MCF 10A (cell line): ENCODE data around the gene RUVBL1. TPM values are rescaled to one million over a fixed set of nuclear protein-coding genes. Genes with fewer than 3 reads are reported as not detected.

Source experiments
- BruUV-seq: library from RNA; stranded (reverse); fragments of 400-500 nt; replicated peaks from 2 replicates; lab custom pipeline; 2021; lab: Mats Ljungman, UMichigan
- CTCF ChIA-PET: fragments of 300-600 bp; sonication (Branson Sonifier 250); formaldehyde crosslinking; extraction: SDS; loops from one replicate; lab custom pipeline; 2021; ENCODE audit warnings: antibody characterized with exemption, inconsistent platforms; lab: Yijun Ruan, JAX
- POLR2A ChIA-PET: fragments of 300-600, 350-650 bp; sonication (Branson Sonifier 250); formaldehyde crosslinking; extraction: SDS; loops from one replicate; lab custom pipeline; 2020; ENCODE audit warnings: antibody characterized with exemption, inconsistent platforms; lab: Yijun Ruan, JAX
- DNase-seq: peaks from one replicate; pipeline ENCODE4 v3.0.0-alpha.2; 2018; ENCODE audit not compliant: unreplicated experiment
- H3K27ac Mint-ChIP-seq: one replicate; pipeline ENCODE4 v1.8.0; 2022; ENCODE audit warnings: mild to moderate bottlenecking, low read depth, mixed read lengths; ENCODE audit not compliant: unreplicated experiment
- H3K27me3 Mint-ChIP-seq: one replicate; pipeline ENCODE4 v1.8.0; 2022; ENCODE audit warnings: mixed read lengths; ENCODE audit not compliant: insufficient read depth, unreplicated experiment
- H3K36me3 Mint-ChIP-seq: one replicate; pipeline ENCODE4 v1.8.0; 2022; ENCODE audit warnings: mild to moderate bottlenecking, moderate library complexity, mixed read lengths; ENCODE audit not compliant: insufficient read depth, unreplicated experiment
- H3K4me1 Mint-ChIP-seq: one replicate; pipeline ENCODE4 v1.8.0; 2022; ENCODE audit warnings: mixed read lengths; ENCODE audit not compliant: insufficient read depth, unreplicated experiment
- H3K4me3 Mint-ChIP-seq: one replicate; pipeline ENCODE4 v1.8.0; 2022; ENCODE audit warnings: mild to moderate bottlenecking, moderate library complexity, mixed read lengths; ENCODE audit not compliant: unreplicated experiment
- H3K9me3 Mint-ChIP-seq: one replicate; pipeline ENCODE4 v1.8.0; 2022; ENCODE audit warnings: mixed read lengths; ENCODE audit not compliant: unreplicated experiment
- intact Hi-C: fragments of 100-400 bp; cut with micrococcal nuclease; formaldehyde crosslinking; loops from 2 replicates; pipeline ENCODE4 v1.14.1; 2022
- total RNA-seq: library from RNA; stranded (reverse); gene quantifications from 2 replicates; pipeline ENCODE4 v1.2.3, GENCODE V29; 2022
- TF ChIP-seq, protein P1 (sequence below): fragments of 200-600 bp; IDR thresholded peaks from one replicate; pipeline ENCODE4 v1.8.0; 2022; ENCODE audit warnings: antibody characterized with exemption, mild to moderate bottlenecking; ENCODE audit not compliant: unreplicated experiment

Gene RUVBL1
- total RNA-seq, 1 experiment from 2014 or later: 114 TPM

GRCh38 chr3:128098234-128098633 lies 25.4 kb downstream of the RUVBL1 start:
- H3K4me3 Mint-ChIP-seq: no peak overlapping the region
- no peak for DNase-seq
- POLR2A ChIA-PET: interaction anchor here (0.6 to 1.5 kb wide), 2 partner anchors 14 to 18 kb away, joined by 3 to 4 read pairs; no protein-coding TSS in a partner anchor
- H3K9me3 Mint-ChIP-seq: no peaks in the 10 kb centered on the region
- intact Hi-C loops: loop anchor here (5.0 to 10.0 kb wide), 4 partner anchors 227 to 509 kb away; no protein-coding TSS in a partner anchor
- no peak overlapping the region for H3K27ac Mint-ChIP-seq
- TF ChIP-seq, protein P1, sequence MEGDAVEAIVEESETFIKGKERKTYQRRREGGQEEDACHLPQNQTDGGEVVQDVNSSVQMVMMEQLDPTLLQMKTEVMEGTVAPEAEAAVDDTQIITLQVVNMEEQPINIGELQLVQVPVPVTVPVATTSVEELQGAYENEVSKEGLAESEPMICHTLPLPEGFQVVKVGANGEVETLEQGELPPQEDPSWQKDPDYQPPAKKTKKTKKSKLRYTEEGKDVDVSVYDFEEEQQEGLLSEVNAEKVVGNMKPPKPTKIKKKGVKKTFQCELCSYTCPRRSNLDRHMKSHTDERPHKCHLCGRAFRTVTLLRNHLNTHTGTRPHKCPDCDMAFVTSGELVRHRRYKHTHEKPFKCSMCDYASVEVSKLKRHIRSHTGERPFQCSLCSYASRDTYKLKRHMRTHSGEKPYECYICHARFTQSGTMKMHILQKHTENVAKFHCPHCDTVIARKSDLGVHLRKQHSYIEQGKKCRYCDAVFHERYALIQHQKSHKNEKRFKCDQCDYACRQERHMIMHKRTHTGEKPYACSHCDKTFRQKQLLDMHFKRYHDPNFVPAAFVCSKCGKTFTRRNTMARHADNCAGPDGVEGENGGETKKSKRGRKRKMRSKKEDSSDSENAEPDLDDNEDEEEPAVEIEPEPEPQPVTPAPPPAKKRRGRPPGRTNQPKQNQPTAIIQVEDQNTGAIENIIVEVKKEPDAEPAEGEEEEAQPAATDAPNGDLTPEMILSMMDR: no peak
- H3K4me1 Mint-ChIP-seq: peaks cover 8% of the 10 kb centered on the region
- H3K36me3 Mint-ChIP-seq: peaks cover 87% of the 10 kb centered on the region
- CTCF ChIA-PET: interaction anchor here (0.9 to 5.5 kb wide), 5 partner anchors 14 to 511 kb away, joined by 3 to 66 read pairs (median 3); no protein-coding TSS in a partner anchor
- no TSS peak for BruUV-seq
- no peaks in the 10 kb centered on the region for H3K27me3 Mint-ChIP-seq

- Mint-ChIP-seq H3K4me1 (peaks cover 8% of the 10 kb centered on the region), H3K27me3 (no peaks in the 10 kb centered on the region), H3K4me3 (no peak overlapping the region), H3K9me3 (no peaks in the 10 kb centered on the region), H3K36me3 (peaks cover 73% of the 10 kb centered on the region), H3K27ac (peak overlapping the region; percentile 67)
- no TSS peak for BruUV-seq
- DNase-seq: peak; percentile 88
- TF ChIP-seq, protein P1: peak; percentile 88
- ChIA-PET CTCF (interaction anchor here (0.5 to 5.5 kb wide), 41 partner anchors 9 to 1914 kb away, joined by 3 to 66 read pairs (median 5); partner anchors contain the start of genes DNAJB8 and RUVBL1), POLR2A (interaction anchor here (0.7 to 2.2 kb wide), 12 partner anchors 11 to 400 kb away, joined by 3 to 23 read pairs (median 4); partner anchors contain the start of genes EEFSEC and RUVBL1)
- intact Hi-C loops: loop anchor here (1.0 to 10.0 kb wide), 6 partner anchors 38 to 512 kb away; no protein-coding TSS in a partner anchor
Observed at GRCh38 chr3:128095222-128095703, 28.3 kb downstream of the RUVBL1 start.

- Mint-ChIP-seq H3K4me3 (no peak overlapping the region), H3K4me1 (peaks cover 8% of the 10 kb centered on the region), H3K27ac (peak overlapping the region; percentile 67), H3K36me3 (peaks cover 72% of the 10 kb centered on the region), H3K27me3 (no peaks in the 10 kb centered on the region), H3K9me3 (no peaks in the 10 kb centered on the region)
- CTCF ChIA-PET: interaction anchor here (0.7 to 5.5 kb wide), 33 partner anchors 9 to 512 kb away, joined by 3 to 66 read pairs (median 5); partner anchors contain the start of gene RUVBL1
- TF ChIP-seq, protein P1: no peak
- BruUV-seq: no TSS peak
- no peak for DNase-seq
- POLR2A ChIA-PET: interaction anchor here (0.7 to 2.2 kb wide), 10 partner anchors 10 to 525 kb away, joined by 3 to 23 read pairs (median 4); partner anchors contain the start of genes EEFSEC and RUVBL1
- intact Hi-C loops: loop anchor here (1.0 to 10.0 kb wide), 6 partner anchors 39 to 513 kb away; no protein-coding TSS in a partner anchor
Observed at GRCh38 chr3:128094295-128095151, 29.1 kb downstream of the RUVBL1 start.
